Renal cortex interstitium (tissue), 11 donors: ENCODE measurements around the gene CHFR. TPM values are rescaled to one million over a fixed set of nuclear protein-coding genes. Genes with fewer than 3 reads are reported as not detected.
"Not testable (repeated sequence)": the region's sequence is repeated elsewhere in the genome, so short reads cannot be mapped to it uniquely, and the experiment has no call there.

Experiments used
- DNase-seq, 11 donors: peaks; one replicate each; pipeline ENCODE4 v3.0.0-alpha.2; 2013; ENCODE audit warnings: low read depth in 9 of 11, low spot score in 4 of 11; ENCODE audit errors: extremely low read depth in 1 of 11
- polyA plus RNA-seq, 3 donors: library from polyadenylated mRNA; unstranded; fragments of 120-200 nt; gene quantifications; one replicate each; pipeline ENCODE4 v1.2.1, GENCODE V29; 2013; ENCODE audit not compliant: insufficient read length in 3 of 3

The CHFR gene
- polyA plus RNA-seq, 3 donors: 21.6 to 28.0 (median 22.7) TPM

- DNase-seq: no peak
Measured at GRCh38 chr12:132827763-132828703, 59.4 kb downstream of the CHFR start.

DNA sequence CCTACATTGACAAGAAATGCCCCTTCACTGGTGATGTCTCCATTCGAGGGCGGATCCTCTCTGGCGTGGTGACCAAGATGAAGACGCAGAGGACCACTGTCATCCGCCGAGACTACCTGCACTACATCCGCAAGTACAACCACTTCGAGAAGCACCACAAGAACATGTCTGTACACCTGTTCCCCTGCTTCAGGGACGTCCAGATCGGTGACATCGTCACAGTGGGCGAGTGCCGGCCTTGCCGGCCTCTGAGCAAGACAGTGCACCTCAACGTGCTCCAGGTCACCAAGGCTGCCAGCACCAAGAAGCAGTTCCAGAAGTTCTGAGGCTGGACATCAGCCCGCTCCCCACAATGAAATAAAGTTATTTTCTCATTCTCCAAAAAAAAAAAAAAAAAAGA lies 61.5 kb downstream of the CHFR start:
- DNase-seq: no peak

DNA sequence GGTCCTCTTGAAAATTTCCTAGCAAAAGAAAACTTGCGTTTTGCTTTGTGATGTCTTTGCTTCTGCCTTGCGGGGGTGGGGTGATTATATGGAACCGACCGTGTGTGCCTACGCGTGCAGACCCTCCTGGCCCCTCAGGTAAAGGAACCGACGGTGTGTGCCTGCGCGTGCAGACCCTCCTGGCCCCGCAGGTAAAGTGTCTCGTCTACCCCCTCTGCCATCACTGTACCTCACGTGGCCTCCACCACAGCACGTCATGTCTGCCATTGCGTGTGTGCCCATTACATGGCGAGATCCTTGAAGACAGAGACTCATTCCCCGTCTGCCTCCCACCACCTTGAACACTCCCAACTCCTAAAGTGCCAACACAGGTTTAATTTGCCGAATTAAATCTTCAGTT lies 62.3 kb downstream of the CHFR start:
- DNase-seq: no peak

DNA sequence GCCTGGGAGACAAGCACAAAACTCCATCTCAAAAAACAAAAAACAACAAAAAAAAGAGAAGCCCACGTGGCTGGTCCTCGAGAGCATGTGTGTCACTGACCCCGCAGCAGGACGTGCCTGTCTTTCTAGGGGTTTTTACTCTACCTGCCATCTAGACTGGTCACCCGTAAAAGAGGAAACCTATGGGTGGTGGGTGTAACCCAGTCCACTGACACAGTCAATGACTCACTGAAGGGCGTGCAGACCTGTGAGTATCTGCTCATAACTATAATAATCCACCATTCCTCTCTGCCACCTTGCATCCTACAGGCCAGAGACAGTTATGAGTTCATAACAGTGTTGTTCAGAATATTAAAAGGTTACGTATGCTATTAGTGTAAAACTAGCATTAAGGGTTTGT lies 63.4 kb downstream of the CHFR start:
- no peak for DNase-seq

- DNase-seq: no peak
Measured at GRCh38 chr12:132818562-132818961, 68.8 kb downstream of the CHFR start.

DNA sequence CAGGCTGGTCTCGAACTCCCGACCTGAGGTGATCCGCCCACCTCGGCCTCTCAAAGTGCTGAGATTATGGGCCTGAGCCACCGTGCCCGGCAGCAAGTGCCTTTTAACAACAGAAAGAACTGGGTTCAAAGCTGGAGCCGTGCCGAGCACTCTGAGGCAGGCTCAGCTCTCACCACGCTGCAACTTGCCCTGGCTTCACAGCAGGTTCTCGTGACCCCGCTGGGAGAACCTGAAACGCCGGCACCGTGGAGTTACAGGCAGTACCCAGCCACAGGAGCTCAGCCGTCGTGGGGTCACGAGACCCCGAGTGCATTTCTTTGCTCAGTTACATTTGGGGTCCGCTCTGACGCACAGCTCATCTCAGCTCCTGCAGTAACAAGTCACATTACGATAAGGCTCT lies 73.2 kb downstream of the CHFR start:
- no peak for DNase-seq

- no peak for DNase-seq
Measured at GRCh38 chr12:132813443-132813842, 74.0 kb downstream of the CHFR start.

GRCh38 chr12:132812631-132813305 lies 74.6 kb downstream of the CHFR start:
- DNase-seq: no peak

GRCh38 chr12:132809391-132809790 lies 78.0 kb downstream of the CHFR start:
- not testable (repeated sequence) for DNase-seq

DNA sequence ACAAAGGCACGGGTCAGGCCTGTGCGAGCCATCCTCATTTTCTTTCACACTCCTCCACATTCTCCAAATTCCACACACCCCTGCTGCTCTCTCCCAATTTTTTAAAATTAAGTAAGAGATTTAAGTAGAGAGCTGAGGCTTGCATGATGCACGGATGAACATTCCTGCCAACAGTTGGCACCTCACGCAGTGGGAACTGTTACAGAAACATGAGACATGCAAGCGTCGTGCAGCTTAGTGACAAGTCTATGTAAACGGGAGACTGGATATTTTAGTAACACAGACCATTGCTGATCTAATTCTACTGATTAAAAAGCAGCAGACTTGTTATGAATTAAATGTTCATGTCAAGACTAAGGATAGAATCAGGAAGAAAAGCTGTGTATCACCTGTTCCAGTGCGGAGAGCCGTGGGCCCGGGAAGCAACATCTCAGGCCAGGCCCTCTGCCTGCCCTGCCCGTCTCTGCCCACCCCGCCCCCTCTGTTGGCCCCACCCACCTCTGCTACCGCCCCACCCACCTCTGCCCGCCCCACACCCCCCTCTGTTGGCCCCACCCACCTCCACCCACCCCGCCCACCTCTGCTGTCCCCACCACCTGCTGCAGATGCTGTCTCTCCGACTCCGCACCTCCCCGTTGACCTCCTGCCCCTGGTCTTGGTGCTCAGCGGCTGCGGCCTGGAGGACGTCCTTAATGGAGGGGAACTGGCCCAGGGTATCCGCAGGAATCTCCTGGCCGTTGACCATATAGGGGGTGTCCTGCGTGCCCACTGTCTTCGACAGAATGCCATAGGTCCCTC lies 79.9 kb downstream of the CHFR start:
- no peak for DNase-seq

- DNase-seq: no peak
Measured at GRCh38 chr12:132806857-132807256, 80.5 kb downstream of the CHFR start.

- no peak for DNase-seq
Measured at GRCh38 chr12:132804426-132804861, 83.0 kb downstream of the CHFR start.

DNA sequence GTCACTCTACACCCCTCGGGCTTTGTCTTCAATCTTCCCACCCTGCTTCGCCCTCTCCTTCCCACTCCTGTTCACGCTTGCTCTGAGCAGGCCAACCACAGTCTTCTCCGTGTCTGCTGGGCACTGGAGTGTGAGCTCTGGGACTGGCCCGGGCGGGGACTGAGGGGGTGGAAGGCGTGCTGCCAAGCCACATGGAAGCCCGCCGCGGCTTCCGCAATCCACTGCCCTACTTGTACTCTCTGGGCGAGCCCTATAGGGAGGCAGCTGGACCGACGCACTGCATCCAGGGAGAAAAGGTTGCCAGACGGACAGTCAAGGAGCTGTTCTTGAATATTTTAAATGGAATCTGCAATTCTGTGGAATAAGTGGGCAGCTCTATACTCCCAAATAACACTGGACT lies 83.5 kb downstream of the CHFR start:
- DNase-seq: no peak

- DNase-seq: no peak
Measured at GRCh38 chr12:132803125-132803524, 84.3 kb downstream of the CHFR start.

GRCh38 chr12:132801741-132802140 lies 85.7 kb downstream of the CHFR start:
- no peak for DNase-seq

DNA sequence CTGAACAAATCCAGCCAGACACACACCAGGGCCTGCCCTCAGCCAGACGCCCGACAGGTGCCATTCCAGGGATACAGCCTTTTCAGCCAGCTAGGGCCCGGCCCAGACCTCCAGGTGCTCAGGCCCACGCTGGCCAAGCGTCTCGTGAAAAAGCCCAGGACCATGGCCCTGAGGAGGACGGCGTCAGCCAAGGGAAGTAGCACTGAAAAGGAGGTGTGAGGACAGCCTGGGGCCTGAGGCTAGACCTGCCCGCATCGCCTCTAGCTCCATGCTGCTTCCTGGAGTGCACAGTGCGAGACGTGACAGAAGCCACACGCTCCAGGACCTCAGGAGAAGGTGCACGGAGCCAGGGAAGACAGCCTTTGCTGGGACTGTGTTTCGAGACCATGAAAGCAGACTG lies 88.6 kb downstream of the CHFR start:
- no peak for DNase-seq

DNA sequence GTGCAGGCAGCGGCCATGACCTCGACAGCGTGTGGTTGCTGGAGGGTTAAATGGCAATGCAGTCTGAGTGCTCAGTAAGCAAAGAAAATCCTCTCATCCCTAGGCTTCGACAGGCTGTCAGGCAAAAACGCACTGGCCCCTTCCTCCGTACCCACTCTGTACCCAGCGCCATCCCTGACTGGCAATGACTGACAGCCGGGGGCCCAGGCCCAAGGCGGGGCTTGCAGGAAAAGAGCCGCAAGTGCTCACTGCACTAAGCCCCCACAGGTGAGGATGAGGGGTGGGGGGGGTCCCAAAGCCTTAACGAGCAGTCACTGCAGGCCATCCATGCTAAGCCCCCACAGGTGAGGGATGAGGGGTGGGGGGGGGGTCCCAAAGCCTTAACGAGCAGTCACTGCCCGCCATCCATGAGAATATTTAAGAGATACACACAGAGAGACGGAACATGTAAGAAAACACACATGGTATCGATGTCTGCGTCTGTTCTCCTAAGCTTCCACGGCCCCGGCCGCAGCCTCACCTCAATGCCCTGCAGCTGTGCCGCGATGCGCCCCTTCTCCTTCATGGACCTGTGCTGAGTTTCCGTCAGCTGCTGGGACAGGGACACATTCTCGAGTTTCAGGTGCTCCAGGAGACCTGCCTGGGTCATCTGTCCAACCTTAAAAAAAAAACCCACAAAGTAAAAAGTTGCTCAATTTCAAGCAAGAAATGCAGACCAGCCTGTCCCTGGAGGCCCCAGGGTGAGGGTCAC lies 89.4 kb downstream of the CHFR start:
- DNase-seq: no peak

GRCh38 chr12:132795847-132796246 lies 91.6 kb downstream of the CHFR start:
- no peak for DNase-seq

DNA sequence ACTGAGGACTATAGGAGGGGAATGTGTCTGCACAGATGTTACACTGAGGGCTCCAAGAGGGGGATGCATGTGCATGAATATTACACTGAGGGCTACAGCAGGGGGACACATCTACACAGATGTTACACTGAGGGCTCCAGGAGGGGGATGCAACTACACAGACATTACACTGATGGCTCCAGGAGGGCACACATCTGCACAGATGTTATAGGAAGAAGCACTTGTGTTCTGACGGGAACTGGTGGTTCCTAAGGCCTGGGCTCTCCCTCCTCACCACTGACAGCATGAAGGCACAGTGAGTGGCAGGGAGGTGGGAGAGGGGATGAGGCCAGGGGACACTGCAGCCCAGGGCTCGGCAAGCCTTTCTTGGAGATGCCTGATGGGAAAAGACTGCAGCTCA lies 95.5 kb downstream of the CHFR start:
- DNase-seq: not testable (repeated sequence)
